Activated gamma-delta T cell treated with anti-CD3 and anti-CD28 coated beads, Interleukin-2, amount 50 U/mL, for 16 hours (primary cell): ENCODE measurements around the gene GCDH.

Experiments used
- DNase-seq: peaks from one replicate; pipeline ENCODE4 v3.0.0-alpha.2; 2020; ENCODE audit warnings: low read depth

GCDH gene

GRCh38 chr19:12940897-12941296, 49.9 kb downstream of the GCDH start:
- no peak for DNase-seq

- no peak for DNase-seq
Observed at GRCh38 chr19:12943437-12944044, 52.6 kb downstream of the GCDH start.

DNA sequence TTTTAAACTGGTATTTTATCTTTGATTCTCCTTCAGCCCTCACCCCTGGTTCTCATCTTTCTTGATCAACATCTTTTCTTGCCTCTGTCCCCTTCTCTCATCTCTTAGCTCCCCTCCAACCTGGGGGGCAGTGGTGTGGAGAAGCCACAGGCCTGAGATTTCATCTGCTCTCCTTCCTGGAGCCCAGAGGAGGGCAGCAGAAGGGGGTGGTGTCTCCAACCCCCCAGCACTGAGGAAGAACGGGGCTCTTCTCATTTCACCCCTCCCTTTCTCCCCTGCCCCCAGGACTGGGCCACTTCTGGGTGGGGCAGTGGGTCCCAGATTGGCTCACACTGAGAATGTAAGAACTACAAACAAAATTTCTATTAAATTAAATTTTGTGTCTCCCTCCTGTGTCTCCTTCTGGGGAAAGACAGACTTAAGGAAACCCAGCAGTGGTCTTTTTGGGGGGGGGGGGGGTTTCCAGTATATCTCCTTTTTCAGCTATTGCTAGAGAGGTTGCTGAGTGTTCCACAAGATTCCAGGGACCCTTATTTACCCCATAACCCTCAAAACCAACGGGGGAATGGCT, 53.2 kb downstream of the GCDH start:
- DNase-seq, result no peak

DNA sequence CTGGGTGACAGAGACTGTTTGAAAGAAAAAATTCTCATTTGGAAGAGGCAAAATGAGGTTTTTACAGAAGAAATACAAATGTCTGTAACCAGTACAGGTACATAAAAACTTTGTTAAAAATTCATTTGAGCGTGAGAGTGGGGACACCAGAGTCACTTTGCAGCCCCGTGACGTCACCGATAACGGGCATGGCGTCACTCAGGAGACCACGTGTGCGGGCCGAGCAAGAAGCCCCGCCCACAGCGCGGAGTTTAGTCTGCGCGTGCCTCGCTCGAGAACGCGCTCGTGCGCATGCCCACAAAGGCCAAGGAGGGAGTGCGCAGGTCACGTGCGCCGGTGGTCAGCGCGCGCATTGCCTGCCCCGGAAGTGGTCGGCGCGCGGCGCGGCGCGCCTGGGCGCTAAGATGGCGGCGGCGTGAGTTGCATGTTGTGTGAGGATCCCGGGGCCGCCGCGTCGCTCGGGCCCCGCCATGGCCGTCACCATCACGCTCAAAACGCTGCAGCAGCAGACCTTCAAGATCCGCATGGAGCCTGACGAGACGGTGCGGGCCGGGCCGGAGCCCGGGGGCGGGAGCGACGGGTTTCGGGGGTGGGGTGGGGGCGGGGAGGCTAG, 54.6 kb downstream of the GCDH start, which contains the start of gene RAD23A:
TSS of gene RAD23A (plus strand) at position 384 of the 613 bp plus-strand sequence. CDS start at position 471, 87 bp downstream.
- DNase-seq, result peak; percentile 96

DNA sequence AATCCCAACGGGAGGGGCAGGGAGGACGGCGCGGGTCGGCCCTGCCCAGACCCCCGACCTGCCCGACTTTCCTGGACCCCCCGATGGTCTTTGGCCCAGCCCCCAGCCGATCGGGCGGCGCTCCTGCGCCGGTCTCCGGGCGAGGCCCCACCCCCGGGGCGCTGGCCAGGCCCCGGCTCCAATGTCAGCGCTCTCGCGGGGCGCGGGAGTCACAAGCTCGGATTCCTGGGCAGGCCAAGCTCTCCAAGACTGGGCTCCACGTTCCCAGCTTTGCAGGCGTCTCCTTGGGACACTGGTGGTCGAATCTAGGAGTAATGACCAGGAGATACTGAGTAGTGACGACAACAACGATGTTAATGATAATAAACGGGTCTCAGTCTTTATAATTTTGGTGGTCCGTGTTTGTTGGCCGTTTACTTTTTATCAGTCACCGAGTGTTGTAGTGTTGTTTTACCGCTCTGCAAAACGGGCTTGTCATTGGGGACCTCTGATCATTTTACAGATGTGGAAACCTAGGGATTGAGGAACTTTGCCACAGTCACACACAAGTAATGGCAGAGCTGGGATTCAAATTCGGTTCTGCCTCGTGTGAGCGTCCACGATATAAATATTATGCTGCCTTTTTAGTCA, 55.2 kb downstream of the GCDH start:
- DNase-seq, result no peak

DNA sequence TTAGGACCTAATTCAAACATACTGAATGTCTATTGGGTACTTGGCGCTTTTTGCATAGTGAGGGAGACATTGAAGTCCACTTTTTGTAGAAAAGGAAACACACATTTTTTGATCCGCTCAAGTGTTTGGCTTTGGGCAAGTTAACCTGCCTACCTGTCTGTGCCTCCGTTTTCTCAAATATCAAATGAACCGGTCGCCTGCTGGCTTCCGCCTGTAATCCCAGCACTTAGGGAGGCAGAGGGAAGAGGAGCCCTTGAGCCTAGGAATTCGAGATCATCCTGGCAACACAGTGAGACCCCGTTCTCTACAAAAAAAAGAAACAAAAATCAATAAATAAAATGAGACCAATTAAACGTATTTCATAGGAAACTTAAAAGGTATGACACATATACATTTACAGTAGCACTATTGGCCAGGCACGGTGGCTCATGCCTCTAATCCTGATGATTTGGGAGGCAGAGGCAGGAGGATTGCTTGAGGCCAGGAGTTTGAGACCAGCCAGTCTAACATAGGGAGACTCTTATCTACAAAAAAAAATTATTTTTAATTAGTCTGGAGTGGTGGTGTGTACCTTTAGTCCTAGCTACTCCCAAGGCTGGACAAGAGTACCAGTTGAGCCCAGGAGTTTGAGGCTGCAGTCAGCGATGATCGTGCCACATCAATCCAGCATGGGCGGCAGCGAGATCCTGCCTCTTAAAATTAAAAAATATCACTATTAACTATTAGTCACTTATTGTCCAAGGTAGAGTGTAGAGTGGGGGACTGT, 56.0 kb downstream of the GCDH start:
- no peak for DNase-seq

DNA sequence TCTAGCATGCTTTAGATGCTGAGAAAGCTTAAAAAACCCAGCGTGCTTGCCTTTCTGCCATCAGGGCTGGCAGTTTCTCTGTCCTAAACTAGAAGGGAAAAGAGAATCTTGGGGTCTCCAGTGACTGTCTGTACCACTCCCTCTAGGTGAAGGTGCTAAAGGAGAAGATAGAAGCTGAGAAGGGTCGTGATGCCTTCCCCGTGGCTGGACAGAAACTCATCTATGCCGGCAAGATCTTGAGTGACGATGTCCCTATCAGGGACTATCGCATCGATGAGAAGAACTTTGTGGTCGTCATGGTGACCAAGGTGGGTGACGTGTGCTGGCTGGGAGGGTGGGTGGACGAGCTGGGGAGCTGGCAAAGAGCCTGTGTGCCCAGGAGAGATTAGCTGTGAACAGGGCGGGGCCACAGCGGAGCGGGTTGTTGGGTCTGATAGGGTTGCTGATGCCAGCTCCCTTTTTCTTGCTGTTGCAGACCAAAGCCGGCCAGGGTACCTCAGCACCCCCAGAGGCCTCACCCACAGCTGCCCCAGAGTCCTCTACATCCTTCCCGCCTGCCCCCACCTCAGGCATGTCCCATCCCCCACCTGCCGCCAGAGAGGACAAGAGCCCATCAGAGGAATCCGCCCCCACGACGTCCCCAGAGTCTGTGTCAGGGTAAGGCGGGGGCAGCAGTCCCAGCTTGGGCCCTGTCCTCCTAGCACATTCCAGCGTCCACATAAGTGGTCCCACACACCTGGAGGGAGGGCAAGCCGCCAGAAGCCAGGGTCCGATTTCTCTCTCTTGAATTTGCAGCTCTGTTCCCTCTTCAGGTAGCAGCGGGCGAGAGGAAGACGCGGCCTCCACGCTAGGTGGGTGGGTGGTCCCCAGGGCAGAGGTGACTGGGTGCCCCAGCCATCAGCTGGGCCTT, 57.0 kb downstream of the GCDH start:
- no peak for DNase-seq

- DNase-seq, result no peak
Observed at GRCh38 chr19:12948612-12949362, 57.8 kb downstream of the GCDH start.
